NCI-H510A treated with DMSO at 0.1 percent for 48 hours (cell line): ENCODE results near the gene FAM20A.
"Not testable (repeated sequence)": the region's sequence is repeated elsewhere in the genome, so short reads cannot be mapped to it uniquely, and the experiment has no call there.

ENCODE experiments used
- DNase-seq: peaks from one replicate; lab custom pipeline; 2025; lab: John Stamatoyannopoulos, UW

The FAM20A gene

GRCh38 chr17:68587847-68588246 is 13.3 kb downstream of the FAM20A start:
- DNase-seq, result no peak

GRCh38 chr17:68587026-68587425 is 14.1 kb downstream of the FAM20A start:
- no peak for DNase-seq

GRCh38 chr17:68585643-68586042 is 15.5 kb downstream of the FAM20A start:
- no peak for DNase-seq

GRCh38 chr17:68584581-68585303 is 16.4 kb downstream of the FAM20A start:
- no peak for DNase-seq

- DNase-seq, result not testable (repeated sequence)
Measured at GRCh38 chr17:68582867-68583266, 18.3 kb downstream of the FAM20A start.

- peak; percentile 8 for DNase-seq
Measured at GRCh38 chr17:68581863-68582645, 19.1 kb downstream of the FAM20A start.

- no peak for DNase-seq
Measured at GRCh38 chr17:68580236-68580770, 20.9 kb downstream of the FAM20A start.

- no peak for DNase-seq
Measured at GRCh38 chr17:68579194-68579927, 21.8 kb downstream of the FAM20A start.

- no peak for DNase-seq
Measured at GRCh38 chr17:68578236-68578635, 22.9 kb downstream of the FAM20A start.

GRCh38 chr17:68577497-68577821 is 23.7 kb downstream of the FAM20A start:
- DNase-seq, result no peak

GRCh38 chr17:68576811-68577496 is 24.2 kb downstream of the FAM20A start:
- no peak for DNase-seq

- DNase-seq, result no peak
Measured at GRCh38 chr17:68576137-68576536, 25.0 kb downstream of the FAM20A start.

- no peak for DNase-seq
Measured at GRCh38 chr17:68573338-68573737, 27.8 kb downstream of the FAM20A start.

- DNase-seq, result no peak
Measured at GRCh38 chr17:68572138-68572842, 28.9 kb downstream of the FAM20A start.

GRCh38 chr17:68570526-68570925 is 30.6 kb downstream of the FAM20A start:
- DNase-seq, result no peak

GRCh38 chr17:68569346-68569745 is 31.8 kb downstream of the FAM20A start:
- DNase-seq, result no peak

- no peak for DNase-seq
Measured at GRCh38 chr17:68568581-68568980, 32.6 kb downstream of the FAM20A start.

- no peak for DNase-seq
Measured at GRCh38 chr17:68567581-68567980, 33.6 kb downstream of the FAM20A start.

GRCh38 chr17:68567035-68567434 is 34.1 kb downstream of the FAM20A start:
- no peak for DNase-seq

- no peak for DNase-seq
Measured at GRCh38 chr17:68566442-68566738, 34.8 kb downstream of the FAM20A start.

GRCh38 chr17:68565661-68566441 is 35.3 kb downstream of the FAM20A start:
- no peak for DNase-seq
